GM19025 (cell line): ENCODE results near the gene DMD.

Experiments
- ATAC-seq: cut with Tn5 transposase; IDR thresholded peaks from one replicate; pipeline ENCODE4 v1.9.1; 2021; ENCODE audit warnings: mild to moderate bottlenecking, low read depth, moderate library complexity; ENCODE audit not compliant: unreplicated experiment

The DMD gene

DNA sequence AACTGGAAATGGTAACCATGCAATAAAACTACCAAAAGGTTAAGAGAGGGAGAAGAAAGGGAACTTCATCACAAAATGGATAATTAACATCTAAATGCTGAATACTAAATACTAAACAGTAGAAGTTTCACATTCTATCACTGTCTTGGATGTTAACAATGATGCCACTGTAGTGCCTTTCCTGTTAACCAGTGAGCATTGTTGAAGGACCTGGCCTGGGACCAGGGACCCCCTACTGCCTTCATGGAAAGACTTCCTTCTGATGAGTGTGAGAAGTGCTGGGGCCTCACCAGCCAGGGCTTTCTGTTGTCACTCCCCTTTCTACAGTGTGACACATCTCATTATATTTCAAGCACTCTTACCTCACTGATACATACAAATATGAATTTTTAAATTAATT is 1400.2 kb downstream of the DMD start:
- no peak for ATAC-seq

DNA sequence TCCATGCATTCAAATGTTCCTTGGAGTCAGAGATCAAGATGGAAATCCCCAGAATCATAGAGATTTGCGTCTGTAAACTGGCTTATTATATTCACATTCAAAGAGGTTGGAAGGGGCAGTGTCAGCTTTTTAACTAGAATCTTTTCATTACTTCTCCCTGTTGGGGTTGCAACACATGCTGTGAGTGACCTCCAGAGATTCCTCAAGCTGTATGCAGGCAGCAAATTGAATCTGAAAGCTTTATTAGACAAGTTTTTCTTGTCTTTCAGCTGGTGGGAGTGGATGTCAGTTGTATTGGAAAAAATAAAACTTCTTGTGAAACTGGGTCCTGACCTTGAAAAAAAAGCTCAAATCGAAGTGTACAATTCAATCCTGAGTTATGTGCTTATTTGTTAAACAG is 1403.0 kb downstream of the DMD start:
- no peak for ATAC-seq

DNA sequence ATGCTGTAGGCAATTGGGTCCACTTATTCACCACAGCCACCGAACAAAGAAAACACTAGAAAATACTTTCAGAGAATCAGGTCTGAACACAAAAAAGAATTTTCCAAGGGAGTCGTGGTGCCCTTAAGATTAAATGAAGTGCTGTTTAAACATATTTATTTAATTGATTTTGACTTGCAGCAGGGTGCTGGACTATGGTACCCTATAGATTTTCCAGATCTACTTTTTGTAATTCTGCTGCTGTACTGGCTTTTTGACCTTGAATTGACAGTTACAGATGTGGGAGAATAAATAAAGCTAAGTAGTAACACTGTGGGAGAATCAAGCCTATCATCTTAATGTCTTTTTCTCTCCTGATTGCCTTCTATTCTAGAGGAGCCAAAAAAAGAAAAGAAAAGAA is 1404.2 kb downstream of the DMD start:
- no peak for ATAC-seq

DNA sequence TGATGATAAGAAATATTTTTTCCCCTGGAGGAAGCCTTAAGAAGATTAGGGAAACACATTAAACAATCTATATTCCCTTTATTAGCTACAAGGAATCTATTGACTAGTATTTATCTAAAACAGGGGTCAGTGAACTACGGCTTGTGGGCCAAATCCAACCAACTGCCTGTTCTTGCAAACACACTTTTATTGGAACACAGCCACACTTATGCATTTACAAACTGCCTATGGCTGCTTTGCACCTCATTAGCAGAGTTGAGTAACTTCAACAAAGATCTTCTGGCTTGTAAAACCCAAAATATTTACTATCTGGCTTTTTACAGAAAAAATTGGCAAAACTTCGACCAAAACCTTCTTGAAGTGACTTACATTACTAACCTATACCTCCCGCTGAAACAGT is 1405.6 kb downstream of the DMD start:
- ATAC-seq = no peak

DNA sequence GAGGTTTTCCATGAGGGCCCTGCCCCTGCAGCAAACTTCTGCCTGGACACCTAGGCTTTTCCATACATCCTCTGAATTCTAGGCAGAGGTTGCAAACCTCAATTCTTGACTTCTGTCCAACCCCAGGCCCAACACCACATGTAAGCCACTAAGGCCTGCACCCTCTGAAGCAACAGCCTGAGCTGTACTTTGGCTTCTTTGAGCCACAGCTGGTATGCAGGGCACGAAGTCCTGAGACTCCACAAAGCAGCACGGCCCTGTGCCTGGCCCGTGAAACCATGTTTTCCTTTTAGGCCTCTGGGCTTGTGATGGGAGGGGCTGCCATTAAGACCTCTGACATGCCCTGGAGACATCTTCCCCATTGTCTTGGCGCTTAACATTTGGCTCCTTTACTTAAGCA is 1411.1 kb downstream of the DMD start:
- no peak for ATAC-seq

DNA sequence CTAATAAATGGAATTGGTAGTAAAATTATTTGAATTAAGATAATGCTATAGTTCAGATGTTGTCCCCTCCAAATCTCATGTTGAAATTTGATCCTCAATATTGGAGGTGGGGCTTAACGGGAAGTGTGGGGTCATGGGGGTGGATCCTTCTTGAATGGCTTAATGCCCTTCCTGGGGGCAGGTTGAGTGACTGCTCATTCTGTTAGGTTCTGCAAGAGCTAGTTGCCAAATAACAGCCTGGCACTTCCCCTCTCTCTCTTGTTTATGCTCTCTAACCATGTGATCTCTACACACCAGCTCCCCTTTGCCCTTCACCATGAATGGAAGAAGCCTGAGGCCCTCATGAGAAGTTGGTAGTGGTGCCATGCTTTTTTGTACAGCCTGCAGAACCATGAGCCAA is 1414.7 kb downstream of the DMD start:
- no peak for ATAC-seq

DNA sequence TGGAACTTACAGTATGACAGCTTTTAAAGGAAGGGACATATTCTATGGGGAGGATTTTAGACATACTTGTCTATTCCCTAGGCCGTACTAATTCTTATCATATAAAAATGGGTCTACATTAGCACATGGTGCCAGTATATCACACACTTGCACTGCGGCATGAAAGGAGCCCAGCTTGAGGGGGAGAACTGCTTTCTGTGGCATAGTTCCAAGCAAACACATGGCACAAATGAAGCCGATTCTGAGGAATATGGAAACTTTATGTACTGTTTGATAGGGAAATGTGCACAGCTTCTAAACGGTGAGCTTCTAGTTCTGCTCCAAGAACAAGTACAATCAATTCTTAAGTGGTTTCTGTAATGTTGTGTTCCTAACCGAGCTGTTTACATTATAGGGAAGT is 1463.9 kb downstream of the DMD start:
- ATAC-seq = no peak

DNA sequence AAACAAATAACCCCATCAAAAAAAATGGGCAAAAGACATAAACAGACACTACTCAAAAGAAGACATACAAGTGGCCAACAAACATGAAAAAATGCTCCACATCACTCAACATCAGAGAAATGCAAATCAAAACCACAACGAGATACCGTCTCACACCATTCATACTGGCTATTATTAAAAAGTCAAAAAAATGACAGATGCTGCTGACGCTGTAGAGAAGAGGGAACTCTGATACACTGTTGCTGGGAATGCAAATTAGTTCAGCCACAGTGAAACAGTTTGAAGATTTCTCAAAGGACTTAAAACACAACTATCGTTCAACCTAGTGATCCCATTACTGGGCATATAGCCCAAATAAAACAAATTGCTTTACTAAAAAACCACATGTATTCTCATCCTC is 1468.3 kb downstream of the DMD start:
- no peak for ATAC-seq

DNA sequence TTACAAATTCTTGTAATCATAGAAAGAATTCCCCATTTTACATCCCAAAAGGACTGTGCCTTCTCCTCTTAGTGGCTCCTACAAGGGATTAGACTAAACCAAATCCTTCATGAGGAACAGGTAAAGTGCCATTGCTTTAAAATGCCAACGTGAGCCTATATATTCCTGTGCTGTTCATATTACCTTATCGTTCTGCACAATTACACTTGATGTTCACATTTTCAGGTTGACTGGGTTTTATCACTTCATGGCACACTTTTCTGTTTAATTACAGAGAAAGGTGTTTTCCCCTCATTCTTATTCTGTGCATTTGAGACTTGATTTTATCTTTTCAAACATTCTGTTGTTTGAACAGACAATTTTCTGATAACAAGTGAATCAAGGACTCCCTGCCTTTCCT is 1493.9 kb downstream of the DMD start:
- no peak for ATAC-seq

DNA sequence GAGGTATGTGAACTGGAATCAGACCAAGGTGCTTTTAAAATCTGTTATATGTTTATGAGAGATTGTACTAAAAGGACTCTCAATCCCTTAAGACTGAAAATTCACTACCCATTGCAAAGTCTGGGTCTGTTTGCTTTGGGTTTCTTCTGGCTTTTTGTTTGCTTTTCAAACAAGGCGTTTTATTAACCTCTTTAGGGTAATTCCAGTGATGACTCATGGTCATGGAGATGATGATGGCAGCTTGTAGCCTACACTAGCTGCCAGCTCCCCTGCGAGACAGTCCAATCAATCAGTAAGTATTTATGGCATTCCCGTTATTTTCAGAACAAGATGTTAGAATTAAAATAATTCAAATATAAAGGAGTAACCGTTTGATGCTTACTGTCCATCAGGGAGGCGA is 1495.7 kb downstream of the DMD start:
- ATAC-seq = no peak

DNA sequence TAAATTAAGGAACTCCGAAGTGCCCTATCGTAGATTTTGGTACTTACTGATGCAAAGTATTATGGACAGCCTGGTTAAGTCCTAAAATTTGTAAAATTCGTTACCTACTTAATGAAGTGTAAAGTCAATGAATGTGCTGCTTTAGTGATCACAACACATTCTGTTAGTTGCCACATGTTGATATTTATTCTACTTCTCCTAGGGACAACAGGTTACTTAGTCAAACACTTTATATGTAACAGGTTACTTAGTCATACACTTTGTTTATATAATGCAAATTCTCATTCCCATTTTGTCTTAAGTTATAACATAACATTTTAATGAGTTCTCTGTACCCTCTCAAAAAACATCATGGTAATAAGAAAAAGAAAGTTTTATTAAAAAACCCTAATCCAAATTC is 1496.6 kb downstream of the DMD start:
- no peak for ATAC-seq

DNA sequence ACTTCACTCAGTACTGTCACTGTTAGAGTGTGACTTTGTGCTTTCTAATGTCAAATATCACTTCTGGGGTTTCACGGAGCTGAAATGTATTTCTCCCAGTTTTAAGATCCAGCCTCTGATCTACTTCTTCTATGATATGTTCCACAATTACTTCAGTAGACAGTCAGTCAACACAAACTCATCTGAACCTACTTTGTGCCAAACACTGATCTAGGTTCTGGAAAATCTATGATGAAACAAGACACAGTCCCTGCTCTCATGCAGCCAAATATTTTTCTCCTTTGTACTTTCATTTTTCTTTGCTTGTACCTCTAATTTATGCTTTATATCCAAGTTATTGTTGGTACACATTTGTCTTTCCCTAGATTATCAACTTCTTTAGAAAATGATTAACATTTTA is 1498.2 kb downstream of the DMD start:
- ATAC-seq = no peak

DNA sequence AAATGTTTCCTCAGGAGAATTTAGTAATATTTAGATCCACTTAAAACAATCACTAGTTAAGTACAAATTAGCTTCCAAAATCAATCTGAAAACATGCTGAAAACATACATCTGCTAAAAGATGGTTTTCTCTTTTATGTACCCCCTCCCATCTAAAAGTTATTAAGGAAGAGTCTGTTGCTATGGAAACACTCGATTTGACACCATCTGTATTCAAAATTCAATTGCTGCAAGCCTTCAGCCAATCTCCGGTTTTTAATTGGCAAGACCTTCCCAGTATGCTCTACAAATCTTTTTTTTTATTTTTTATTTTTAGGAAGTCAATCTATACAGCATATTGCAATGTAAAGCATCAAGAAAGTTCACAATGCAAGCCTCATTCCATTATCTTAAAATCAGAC is 1500.2 kb downstream of the DMD start:
- no peak for ATAC-seq

DNA sequence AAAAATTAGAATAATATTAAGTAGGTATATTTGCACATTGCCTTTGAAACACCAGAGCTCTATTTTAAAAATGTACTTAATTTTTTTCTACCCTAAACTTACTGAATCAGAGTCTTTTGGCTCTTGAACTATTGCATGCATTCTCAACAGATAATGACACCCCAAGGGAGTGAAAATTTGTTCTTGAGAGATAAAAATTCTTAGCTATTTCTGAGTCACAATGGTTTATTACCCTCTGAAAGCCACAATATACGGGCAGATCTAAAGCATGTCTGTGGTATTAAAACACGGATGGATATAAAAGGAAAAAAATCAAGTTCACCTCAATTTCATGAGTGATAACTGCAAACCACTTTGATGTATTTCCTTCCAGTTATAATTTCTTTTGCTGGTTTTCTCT is 1503.2 kb downstream of the DMD start:
- ATAC-seq = no peak

DNA sequence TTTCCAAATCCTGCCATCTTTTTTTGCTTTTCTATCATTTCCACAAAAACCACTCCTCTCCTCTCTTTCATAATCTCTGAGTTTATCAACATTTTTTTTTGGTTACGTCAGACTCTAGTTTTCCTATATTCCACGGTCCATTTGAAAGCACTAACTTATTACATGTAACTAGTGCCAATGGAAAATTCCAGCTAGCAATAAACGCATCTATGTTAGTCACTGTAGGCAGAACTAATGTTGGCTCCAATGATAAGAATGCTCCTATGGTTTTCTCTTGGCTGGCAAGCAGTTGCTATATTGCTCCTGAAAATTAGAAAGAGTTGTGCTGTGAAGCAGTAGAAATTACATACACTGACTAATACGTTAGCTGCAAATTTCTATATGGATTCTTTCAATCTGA is 1504.9 kb downstream of the DMD start:
- ATAC-seq = no peak

DNA sequence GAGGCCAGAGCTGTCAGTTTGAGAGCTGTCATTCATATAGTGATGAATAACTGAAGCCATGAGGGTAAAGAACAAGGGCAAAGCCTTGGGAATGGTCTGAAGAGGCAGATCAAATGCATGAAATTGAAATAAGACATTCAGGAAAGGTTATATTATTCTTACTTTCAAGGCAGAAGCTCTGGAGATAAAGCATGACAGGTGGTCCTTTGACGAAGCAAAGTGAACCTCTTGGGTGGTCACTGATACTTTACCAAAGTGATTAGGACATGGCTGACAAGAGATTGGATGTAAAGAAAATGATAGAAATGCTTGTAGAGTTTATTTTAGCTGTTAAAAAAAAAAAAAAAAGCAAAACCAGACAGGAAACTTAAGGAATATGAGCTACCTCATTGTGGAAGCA is 1505.5 kb downstream of the DMD start:
- ATAC-seq = no peak

DNA sequence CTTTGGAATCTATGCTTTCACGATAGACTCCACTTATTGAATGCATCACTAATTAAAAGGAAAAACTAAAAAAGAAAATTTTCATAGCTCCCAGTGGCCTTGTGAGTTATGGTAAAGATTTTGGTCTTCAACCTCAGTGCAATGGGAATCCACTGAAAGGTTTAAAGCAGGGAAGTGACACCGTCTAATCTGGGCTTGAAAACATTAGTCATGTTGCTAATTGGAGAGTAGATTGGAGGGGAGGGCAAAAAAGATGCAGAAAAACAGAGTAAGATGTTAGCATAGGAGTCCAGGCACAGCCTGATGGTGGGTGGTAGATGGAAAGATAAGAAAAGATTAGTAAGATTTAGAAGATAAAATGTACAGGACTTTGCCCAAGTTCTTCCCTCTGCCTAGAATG is 1506.4 kb downstream of the DMD start:
- ATAC-seq = no peak

DNA sequence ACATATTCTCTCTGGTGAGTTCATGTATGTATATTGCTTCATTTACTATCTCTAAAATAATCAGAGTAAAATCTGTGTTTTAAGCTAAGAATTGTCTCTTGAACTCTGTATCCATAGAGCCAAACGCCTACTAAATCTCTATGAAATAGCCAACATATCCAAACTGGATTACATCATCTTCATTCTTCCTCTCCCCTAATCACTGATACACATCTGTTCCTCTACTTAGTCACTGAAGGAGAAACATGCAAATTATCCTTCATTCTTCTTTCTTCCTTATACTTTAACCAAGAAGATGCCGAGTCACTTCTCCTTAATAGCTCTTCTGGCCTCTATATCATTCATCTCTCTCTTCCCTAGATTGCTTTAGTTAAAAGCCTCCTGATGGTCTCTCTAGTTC is 1509.1 kb downstream of the DMD start:
- ATAC-seq = no peak

DNA sequence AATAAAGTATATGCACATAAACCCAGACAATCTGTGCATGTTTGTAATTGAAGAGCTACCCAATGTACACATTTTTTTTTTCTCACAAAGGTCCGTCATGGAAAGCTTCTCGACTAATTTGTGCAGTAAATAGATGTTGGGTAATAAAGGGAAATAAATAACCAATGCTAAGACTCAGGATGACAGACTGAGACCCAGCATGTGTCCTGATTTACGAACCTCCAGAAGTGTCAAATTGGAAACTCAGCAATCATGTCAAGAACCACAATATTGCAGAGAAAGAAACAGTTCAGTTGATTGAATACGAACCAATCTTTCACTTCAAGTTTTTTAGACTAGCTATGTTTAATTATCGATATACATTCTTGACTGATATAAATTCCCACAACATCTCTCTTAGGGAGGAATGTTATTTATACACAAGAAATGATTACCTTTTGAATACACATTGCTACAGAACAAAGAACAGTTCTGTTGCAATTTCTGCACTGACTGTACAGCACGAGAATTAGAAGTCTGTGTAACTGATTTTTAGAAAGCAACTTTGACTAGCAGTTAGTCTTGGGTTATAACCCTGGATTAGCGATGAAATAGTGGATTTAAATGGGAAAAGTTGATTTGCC is 1513.9 kb downstream of the DMD start:
- ATAC-seq = no peak

DNA sequence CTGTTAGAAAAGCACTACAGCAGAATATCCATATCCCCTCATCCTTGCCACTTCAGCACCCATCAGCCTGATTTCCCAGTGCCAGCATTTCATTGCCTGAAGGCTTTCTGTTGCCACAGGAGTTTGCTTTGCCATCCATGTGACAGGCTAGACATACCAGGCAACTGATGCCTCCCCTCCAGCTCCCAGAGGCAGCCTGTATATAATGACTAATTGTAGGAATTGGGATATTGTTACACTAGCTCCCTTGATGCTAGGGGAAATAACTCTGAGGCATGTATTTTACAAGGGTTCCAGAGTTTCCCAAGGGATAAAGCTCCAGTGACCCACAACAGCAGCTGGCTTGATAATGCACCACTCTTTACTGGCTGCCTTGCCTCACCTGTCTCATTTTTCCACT is 1531.5 kb downstream of the DMD start:
- ATAC-seq = no peak

DNA sequence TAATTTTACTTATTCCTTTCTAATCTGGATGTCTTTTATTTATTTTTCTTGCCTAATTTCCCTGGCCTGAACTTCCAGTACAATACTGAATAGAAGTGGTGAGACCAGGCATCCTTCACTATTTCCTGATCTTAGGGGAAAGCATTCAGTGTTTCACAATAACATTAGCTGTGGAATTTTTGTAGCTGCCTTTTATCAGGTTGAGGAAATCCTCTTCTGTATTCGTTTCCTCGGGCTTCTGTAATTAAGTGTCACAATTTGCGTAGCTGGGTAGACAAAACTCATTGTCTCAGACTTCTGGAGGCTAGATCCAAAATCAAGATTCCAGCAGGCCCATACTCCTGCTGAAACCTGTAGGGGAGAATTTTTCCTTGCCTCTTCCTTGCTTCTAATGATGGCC is 1541.1 kb downstream of the DMD start:
- ATAC-seq = no peak

DNA sequence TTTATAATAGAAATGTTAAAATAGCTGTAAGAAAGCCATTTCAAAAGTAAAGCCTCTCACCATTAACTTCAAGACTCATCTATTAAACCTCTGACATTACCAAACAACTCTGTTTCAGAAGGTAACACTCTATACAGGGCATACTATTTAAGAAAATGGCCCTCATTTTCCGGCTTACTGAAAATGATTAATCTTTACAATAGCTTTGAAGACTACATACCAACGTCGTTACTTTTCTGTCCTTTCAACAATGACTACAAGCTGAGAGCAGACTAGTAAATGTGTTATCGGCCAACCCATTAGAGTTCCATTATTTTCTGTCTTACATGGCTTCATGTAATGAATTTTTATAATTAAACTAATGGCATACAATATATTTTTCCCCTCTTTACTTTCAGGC is 1545.9 kb downstream of the DMD start:
- no peak for ATAC-seq

DNA sequence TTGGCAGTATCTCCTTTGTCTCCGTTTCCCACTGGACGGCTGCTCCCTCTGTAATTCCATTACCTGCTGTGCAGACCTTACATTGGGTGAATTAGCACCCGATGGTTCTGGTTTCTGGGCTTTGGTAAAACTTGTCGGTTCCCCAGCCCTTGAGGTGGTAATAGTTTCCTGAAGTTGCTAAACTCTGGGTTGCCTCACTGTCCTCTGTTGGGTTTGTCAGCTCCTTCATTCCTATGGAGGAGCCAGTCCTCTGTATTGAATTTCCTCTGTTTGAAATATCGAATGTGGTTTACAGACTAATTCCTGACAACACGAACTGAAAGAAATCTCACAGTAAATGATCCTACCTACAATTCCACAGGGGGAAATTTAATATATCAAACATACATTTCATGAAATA is 1548.2 kb downstream of the DMD start:
- no peak for ATAC-seq
